Measurements from ENCODE around the gene ANKRD33. TPM values are rescaled to one million over a fixed set of nuclear protein-coding genes. Genes with fewer than 3 reads are reported as not detected.

Gene ANKRD33
- total RNA-seq, 1 donor from 2014 or later = not detected

DNA sequence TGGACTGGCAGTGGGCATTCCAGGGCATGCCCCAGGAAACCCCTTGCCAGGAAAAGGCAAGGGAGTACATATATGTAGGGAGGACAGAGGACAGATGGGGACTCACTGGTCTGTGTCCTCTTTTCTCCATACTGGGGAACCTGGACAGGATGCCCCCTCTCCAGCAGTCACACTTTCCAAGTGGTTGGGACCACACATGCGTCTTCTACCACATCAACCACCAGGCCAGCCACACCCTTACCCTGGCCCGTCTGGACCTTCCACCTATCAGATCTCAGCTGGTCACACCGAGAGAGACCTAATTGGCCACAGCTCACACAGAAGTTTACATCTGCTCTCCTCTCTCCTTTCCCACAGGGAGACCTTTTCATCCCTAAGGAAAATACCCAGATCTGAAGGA is 8.3 kb downstream of the ANKRD33 start:
- H3K27me3 ChIP-seq = no peaks in the 10 kb centered on the region
- no peaks in the 10 kb centered on the region for H3K4me1 ChIP-seq
- H3K36me3 ChIP-seq = no peaks in the 10 kb centered on the region
- no peak for DNase-seq (ENCODE audit: low spot score in 2 of 2)
- TF ChIP-seq, protein P1, sequence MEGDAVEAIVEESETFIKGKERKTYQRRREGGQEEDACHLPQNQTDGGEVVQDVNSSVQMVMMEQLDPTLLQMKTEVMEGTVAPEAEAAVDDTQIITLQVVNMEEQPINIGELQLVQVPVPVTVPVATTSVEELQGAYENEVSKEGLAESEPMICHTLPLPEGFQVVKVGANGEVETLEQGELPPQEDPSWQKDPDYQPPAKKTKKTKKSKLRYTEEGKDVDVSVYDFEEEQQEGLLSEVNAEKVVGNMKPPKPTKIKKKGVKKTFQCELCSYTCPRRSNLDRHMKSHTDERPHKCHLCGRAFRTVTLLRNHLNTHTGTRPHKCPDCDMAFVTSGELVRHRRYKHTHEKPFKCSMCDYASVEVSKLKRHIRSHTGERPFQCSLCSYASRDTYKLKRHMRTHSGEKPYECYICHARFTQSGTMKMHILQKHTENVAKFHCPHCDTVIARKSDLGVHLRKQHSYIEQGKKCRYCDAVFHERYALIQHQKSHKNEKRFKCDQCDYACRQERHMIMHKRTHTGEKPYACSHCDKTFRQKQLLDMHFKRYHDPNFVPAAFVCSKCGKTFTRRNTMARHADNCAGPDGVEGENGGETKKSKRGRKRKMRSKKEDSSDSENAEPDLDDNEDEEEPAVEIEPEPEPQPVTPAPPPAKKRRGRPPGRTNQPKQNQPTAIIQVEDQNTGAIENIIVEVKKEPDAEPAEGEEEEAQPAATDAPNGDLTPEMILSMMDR (IDR thresholded peaks at IDR 0.05) = no peak
- intact Hi-C loops (cut with DNase I) = no loop called here
- H3K27ac ChIP-seq = no peak overlapping the region
- no peak overlapping the region for H3K4me3 ChIP-seq
- H3K9me3 ChIP-seq = no peaks in the 10 kb centered on the region

- Histone ChIP-seq H3K36me3 (no peaks in the 10 kb centered on the region), H3K4me1 (no peaks in the 10 kb centered on the region), H3K9me3 (no peaks in the 10 kb centered on the region), H3K4me3 (no peak overlapping the region), H3K27ac (no peak overlapping the region), H3K27me3 (no peaks in the 10 kb centered on the region)
- DNase-seq (ENCODE audit: low spot score in 2 of 2) = peak in 1 of 2 donors; percentile 68
- intact Hi-C loops (cut with DNase I) = no loop called here
- TF ChIP-seq, protein P1 (IDR thresholded peaks at IDR 0.05) = no peak
Measured at GRCh38 chr12:51897181-51897580, 9.3 kb downstream of the ANKRD33 start.

DNA sequence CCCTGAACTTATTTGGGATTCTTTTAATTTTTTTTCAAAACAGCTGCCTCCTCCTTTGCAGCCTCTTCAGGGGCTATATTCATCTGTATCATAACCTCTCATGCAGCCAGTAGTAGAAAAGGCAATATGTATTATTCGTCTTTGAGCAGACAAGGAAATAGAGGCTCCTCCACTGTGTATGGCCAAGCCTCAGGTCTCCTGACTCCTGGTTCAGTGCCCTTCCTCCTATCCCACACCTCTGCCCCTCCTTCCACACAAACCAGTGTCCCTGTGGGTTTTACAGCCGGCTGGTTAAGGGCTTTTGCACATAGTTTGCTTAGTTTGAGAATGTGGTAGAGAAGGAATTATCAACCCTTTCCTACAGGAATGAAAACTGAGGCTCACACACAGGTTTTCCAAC is 10.6 kb downstream of the ANKRD33 start:
- TF ChIP-seq, protein P1 (IDR thresholded peaks at IDR 0.05) = no peak
- intact Hi-C loops (cut with DNase I) = no loop called here
- Histone ChIP-seq H3K36me3 (no peaks in the 10 kb centered on the region), H3K4me3 (no peak overlapping the region), H3K4me1 (no peaks in the 10 kb centered on the region), H3K27ac (no peak overlapping the region), H3K27me3 (no peaks in the 10 kb centered on the region), H3K9me3 (peaks cover 0 to 3% of the 10 kb centered on the region in 2 donors)
- DNase-seq (ENCODE audit: low spot score in 2 of 2) = no peak

DNA sequence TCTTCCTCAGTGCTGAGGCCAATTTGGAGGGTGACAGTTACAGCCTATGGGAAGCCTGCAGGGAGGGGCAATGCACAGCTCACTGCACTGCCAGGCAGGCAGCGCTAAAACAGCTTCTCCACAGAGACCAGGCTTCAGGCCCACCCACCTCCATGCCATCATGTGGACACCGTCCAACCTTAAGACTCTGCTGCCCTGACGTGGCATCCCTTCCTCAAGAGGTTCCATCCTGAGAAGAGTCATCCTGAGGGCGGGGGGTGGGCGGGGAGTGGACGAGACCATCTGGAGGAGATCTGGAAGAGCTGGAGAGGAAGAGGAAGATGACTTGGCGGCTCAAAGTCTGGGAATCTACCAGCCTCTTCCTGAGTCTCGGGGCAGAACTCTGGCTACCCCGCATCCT is 11.0 kb downstream of the ANKRD33 start:
- Histone ChIP-seq H3K9me3 (peaks cover 0 to 3% of the 10 kb centered on the region in 2 donors), H3K4me1 (no peaks in the 10 kb centered on the region), H3K36me3 (no peaks in the 10 kb centered on the region), H3K27me3 (no peaks in the 10 kb centered on the region), H3K27ac (no peak overlapping the region), H3K4me3 (no peak overlapping the region)
- TF ChIP-seq, protein P1 (IDR thresholded peaks at IDR 0.05) = no peak
- DNase-seq (ENCODE audit: low spot score in 2 of 2) = no peak
- intact Hi-C loops (cut with DNase I) = no loop called here

DNA sequence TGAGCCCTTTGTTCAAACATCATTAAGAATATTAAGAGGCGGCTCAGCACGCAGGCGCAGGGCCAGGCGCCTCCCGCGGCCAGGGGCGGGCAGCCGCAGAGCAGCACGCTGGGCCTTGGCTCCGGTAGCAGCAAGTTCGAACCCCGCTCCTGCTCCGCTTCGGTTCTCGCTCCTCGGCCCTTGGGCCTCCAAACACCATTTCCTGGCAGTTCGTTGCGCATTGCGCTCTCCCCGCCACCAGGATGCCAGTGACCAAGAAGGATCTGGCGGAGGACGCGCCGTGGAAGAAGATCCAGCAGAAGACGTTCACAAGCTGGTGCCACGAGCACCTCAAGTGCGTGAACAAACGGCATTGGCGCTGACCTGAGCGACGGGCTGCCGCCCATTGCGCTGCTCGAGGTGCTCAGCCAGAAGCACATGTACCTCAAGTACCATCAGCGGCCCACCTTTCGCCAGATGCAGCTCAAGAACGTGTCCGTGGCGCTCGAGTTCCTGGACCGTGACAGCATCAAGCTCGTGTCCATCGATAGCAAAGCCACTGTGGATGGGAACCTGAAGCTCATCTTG is 12.5 kb downstream of the ANKRD33 start:
- Histone ChIP-seq H3K27ac (no peak overlapping the region), H3K4me1 (no peaks in the 10 kb centered on the region), H3K9me3 (peaks cover 0 to 3% of the 10 kb centered on the region in 2 donors), H3K27me3 (no peaks in the 10 kb centered on the region), H3K4me3 (no peak overlapping the region), H3K36me3 (no peaks in the 10 kb centered on the region)
- DNase-seq (ENCODE audit: low spot score in 2 of 2) = peak in 1 of 2 donors; percentile 59
- intact Hi-C loops (cut with DNase I) = no loop called here
- TF ChIP-seq, protein P1 (IDR thresholded peaks at IDR 0.05) = no peak
